Measurements from ENCODE around the gene HLA-DMA. TPM values are rescaled to one million over a fixed set of nuclear protein-coding genes. Genes with fewer than 3 reads are reported as not detected.
A peak's percentile ranks its signal among the peaks of the same experiment; 100 is the strongest.

Gene HLA-DMA
- total and polyA plus RNA-seq, 2 of the 13 experiments (the other 11 are each of a cell fraction or from before 2014, with no cell fraction given), result 0.70 to 0.71 TPM

DNA sequence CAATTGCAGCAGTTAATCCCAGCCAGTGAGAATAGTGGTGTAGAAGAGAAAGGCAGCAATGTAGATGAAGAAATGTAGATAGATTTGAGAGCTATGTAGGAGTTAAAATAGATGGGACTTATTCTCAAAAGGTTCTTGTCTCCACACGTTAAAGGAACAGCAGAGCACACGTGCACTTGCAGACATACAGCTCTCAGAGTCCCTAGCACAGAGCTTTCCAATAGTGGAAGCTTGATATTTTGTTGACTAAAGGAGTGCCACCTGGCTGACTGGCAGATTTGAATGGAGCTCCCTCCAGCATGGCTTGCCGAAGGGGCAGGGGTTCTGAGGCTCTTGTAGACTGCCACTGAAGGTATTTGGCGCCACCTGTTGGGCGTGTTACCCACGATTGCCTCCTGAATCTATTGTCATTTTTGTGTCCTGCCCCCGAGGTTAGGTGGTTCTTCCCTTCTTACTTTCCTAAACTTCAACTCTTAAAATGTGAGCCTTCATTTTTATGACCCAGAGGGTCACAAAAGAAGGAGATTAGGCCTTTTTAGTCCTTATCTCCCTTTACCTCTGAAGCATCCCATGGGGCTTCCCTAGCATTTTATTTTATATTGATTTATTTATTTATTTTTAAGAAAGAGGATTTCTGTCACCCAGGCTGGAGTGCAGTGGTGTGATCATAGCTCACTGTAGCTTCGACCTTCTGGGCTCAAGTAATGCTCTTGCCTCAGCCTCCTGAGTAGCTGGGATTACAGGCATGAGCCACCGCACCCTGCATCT lies 31.9 kb upstream of the HLA-DMA start (continued):
- TF ChIP-seq, protein P1, sequence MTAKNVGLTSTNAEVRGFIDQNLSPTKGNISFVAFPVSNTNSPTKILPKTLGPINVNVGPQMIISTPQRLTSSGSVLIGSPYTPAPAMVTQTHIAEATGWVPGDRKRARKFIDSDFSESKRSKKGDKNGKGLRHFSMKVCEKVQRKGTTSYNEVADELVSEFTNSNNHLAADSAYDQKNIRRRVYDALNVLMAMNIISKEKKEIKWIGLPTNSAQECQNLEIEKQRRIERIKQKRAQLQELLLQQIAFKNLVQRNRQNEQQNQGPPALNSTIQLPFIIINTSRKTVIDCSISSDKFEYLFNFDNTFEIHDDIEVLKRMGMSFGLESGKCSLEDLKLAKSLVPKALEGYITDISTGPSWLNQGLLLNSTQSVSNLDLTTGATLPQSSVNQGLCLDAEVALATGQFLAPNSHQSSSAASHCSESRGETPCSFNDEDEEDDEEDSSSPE (CRISPR knock-in tag; IDR thresholded peaks at IDR 0.05), result no peak
- TF ChIP-seq, protein P2, sequence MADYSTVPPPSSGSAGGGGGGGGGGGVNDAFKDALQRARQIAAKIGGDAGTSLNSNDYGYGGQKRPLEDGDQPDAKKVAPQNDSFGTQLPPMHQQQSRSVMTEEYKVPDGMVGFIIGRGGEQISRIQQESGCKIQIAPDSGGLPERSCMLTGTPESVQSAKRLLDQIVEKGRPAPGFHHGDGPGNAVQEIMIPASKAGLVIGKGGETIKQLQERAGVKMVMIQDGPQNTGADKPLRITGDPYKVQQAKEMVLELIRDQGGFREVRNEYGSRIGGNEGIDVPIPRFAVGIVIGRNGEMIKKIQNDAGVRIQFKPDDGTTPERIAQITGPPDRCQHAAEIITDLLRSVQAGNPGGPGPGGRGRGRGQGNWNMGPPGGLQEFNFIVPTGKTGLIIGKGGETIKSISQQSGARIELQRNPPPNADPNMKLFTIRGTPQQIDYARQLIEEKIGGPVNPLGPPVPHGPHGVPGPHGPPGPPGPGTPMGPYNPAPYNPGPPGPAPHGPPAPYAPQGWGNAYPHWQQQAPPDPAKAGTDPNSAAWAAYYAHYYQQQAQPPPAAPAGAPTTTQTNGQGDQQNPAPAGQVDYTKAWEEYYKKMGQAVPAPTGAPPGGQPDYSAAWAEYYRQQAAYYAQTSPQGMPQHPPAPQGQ (CRISPR knock-in tag; IDR thresholded peaks at IDR 0.05; ENCODE audit: borderline replicate concordance), result no peak
- TF ChIP-seq POLR2AphosphoS2 (IDR thresholded peaks at IDR 0.05; ENCODE audit: low read depth, low read length) (no peak), XRCC5 (optimal IDR thresholded peaks at IDR 0.05; ENCODE audit: low read length) (peak; percentile 43), AGO2 (optimal IDR thresholded peaks at IDR 0.05; ENCODE audit: low read depth, low read length) (no peak), ZNF709 (CRISPR knock-in tag; IDR thresholded peaks at IDR 0.05) (no peak), MED8 (CRISPR knock-in tag; IDR thresholded peaks at IDR 0.05; ENCODE audit: insufficient replicate concordance) (no peak), GABPA (IDR thresholded peaks at IDR 0.05; ENCODE audit: low read depth, low read length) (no peak), GABPA (CRISPR knock-in tag; IDR thresholded peaks at IDR 0.05; ENCODE audit: low read depth) (no peak), ARNT (IDR thresholded peaks at IDR 0.05) (no peak), ZNF251 (CRISPR knock-in tag; IDR thresholded peaks at IDR 0.05) (no peak), SMC3 (IDR thresholded peaks at IDR 0.05; ENCODE audit: low read length) (peak; percentile 96), RARA (CRISPR knock-in tag; IDR thresholded peaks at IDR 0.05) (no peak), ZFP36L2 (CRISPR knock-in tag; IDR thresholded peaks at IDR 0.05) (no peak)
- TF ChIP-seq, protein P3, sequence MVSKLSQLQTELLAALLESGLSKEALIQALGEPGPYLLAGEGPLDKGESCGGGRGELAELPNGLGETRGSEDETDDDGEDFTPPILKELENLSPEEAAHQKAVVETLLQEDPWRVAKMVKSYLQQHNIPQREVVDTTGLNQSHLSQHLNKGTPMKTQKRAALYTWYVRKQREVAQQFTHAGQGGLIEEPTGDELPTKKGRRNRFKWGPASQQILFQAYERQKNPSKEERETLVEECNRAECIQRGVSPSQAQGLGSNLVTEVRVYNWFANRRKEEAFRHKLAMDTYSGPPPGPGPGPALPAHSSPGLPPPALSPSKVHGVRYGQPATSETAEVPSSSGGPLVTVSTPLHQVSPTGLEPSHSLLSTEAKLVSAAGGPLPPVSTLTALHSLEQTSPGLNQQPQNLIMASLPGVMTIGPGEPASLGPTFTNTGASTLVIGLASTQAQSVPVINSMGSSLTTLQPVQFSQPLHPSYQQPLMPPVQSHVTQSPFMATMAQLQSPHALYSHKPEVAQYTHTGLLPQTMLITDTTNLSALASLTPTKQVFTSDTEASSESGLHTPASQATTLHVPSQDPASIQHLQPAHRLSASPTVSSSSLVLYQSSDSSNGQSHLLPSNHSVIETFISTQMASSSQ (IDR thresholded peaks at IDR 0.05; ENCODE audit: low read depth), result no peak
- TF ChIP-seq, protein P3 (CRISPR knock-in tag; IDR thresholded peaks at IDR 0.05; ENCODE audit: borderline replicate concordance), result no peak
- TF ChIP-seq, protein P4, sequence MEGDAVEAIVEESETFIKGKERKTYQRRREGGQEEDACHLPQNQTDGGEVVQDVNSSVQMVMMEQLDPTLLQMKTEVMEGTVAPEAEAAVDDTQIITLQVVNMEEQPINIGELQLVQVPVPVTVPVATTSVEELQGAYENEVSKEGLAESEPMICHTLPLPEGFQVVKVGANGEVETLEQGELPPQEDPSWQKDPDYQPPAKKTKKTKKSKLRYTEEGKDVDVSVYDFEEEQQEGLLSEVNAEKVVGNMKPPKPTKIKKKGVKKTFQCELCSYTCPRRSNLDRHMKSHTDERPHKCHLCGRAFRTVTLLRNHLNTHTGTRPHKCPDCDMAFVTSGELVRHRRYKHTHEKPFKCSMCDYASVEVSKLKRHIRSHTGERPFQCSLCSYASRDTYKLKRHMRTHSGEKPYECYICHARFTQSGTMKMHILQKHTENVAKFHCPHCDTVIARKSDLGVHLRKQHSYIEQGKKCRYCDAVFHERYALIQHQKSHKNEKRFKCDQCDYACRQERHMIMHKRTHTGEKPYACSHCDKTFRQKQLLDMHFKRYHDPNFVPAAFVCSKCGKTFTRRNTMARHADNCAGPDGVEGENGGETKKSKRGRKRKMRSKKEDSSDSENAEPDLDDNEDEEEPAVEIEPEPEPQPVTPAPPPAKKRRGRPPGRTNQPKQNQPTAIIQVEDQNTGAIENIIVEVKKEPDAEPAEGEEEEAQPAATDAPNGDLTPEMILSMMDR (CRISPR knock-in tag; IDR thresholded peaks at IDR 0.05), result peak; percentile 96
- TF ChIP-seq, protein P5, sequence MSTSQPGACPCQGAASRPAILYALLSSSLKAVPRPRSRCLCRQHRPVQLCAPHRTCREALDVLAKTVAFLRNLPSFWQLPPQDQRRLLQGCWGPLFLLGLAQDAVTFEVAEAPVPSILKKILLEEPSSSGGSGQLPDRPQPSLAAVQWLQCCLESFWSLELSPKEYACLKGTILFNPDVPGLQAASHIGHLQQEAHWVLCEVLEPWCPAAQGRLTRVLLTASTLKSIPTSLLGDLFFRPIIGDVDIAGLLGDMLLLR (CRISPR knock-in tag; IDR thresholded peaks at IDR 0.05), result no peak
- TF ChIP-seq, protein P6, sequence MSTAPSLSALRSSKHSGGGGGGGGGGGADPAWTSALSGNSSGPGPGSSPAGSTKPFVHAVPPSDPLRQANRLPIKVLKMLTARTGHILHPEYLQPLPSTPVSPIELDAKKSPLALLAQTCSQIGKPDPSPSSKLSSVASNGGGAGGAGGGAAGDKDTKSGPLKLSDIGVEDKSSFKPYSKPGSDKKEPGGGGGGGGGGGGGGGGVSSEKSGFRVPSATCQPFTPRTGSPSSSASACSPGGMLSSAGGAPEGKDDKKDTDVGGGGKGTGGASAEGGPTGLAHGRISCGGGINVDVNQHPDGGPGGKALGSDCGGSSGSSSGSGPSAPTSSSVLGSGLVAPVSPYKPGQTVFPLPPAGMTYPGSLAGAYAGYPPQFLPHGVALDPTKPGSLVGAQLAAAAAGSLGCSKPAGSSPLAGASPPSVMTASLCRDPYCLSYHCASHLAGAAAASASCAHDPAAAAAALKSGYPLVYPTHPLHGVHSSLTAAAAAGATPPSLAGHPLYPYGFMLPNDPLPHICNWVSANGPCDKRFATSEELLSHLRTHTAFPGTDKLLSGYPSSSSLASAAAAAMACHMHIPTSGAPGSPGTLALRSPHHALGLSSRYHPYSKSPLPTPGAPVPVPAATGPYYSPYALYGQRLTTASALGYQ (CRISPR knock-in tag; IDR thresholded peaks at IDR 0.05), result no peak
